Measurements from ENCODE around the gene PROX2.

GRCh38 chr14:74910556-74910955 lies 34.6 kb upstream of the PROX2 start:
- TF ChIP-seq CTCF (IDR thresholded peaks at IDR 0.05 in 2 of 3, conservative IDR thresholded peaks at IDR 0.05 in 1 of 3; ENCODE audit: insufficient read depth in 2 of 3, low read depth in 1 of 3, low read length in 3 of 3) (no peak), ARNT (IDR thresholded peaks at IDR 0.05) (no peak), POLR2A (conservative IDR thresholded peaks at IDR 0.05) (no peak), ZBTB43 (CRISPR knock-in tag; IDR thresholded peaks at IDR 0.05) (no peak), POLR2AphosphoS5 (IDR thresholded peaks at IDR 0.05; ENCODE audit: control insufficient read depth, insufficient read depth, low read depth, low read length) (no peak), STAT6 (CRISPR knock-in tag; IDR thresholded peaks at IDR 0.05) (no peak), ZBTB33 (CRISPR knock-in tag; IDR thresholded peaks at IDR 0.05) (no peak), FOXK1 (CRISPR knock-in tag; IDR thresholded peaks at IDR 0.05; ENCODE audit: borderline replicate concordance) (no peak), E2F4 (CRISPR knock-in tag; IDR thresholded peaks at IDR 0.05; ENCODE audit: low read depth) (no peak), EGR1 (conservative IDR thresholded peaks at IDR 0.05) (no peak), ZBTB26 (CRISPR knock-in tag; IDR thresholded peaks at IDR 0.05) (no peak), ZNF3 (CRISPR knock-in tag; IDR thresholded peaks at IDR 0.05) (no peak)
